ENCODE results near the gene LRRC18. TPM values are rescaled to one million over a fixed set of nuclear protein-coding genes. Genes with fewer than 3 reads are reported as not detected.

LRRC18 gene
- total and polyA plus RNA-seq, 2 of the 13 experiments (the other 11 are each of a cell fraction or from before 2014, with no cell fraction given): not detected

- TF ChIP-seq ZNF407 (CRISPR knock-in tag; IDR thresholded peaks at IDR 0.05; ENCODE audit: not compliant biosample characterization): no peak
Measured at GRCh38 chr10:48903151-48903550, 36.5 kb downstream of the LRRC18 start (continued).

GRCh38 chr10:48902096-48902495 lies 37.5 kb downstream of the LRRC18 start:
- no peak overlapping the region for H2AFZ ChIP-seq (ENCODE audit: low read length)
- CTCF ChIA-PET (ENCODE audit: low intra/inter-chr PET ratio, low total read pairs): no interaction called here
- no peak overlapping the region for H3K4me3 ChIP-seq (replicated peaks in 1 of 3; ENCODE audit: insufficient read depth in 1 of 3, low read depth in 2 of 3, low read length in 3 of 3)
- H4K20me1 ChIP-seq (ENCODE audit: insufficient read depth, low read length): no peaks in the 10 kb centered on the region
- H3K9me3 ChIP-seq (ENCODE audit: low read length): no peaks in the 10 kb centered on the region
- POLR2A ChIA-PET: no interaction called here
- ATAC-seq: no peak
- no peak for TF ChIP-seq YEATS4 (CRISPR knock-in tag; IDR thresholded peaks at IDR 0.05; ENCODE audit: borderline replicate concordance)
- TF ChIP-seq ZC3H13 (CRISPR knock-in tag; IDR thresholded peaks at IDR 0.05): no peak
- no peak for TF ChIP-seq ZNF788 (CRISPR knock-in tag; IDR thresholded peaks at IDR 0.05; ENCODE audit: borderline replicate concordance)
- TF ChIP-seq ZNF207 (IDR thresholded peaks at IDR 0.05; ENCODE audit: borderline replicate concordance): no peak
- TF ChIP-seq SIX4 (CRISPR knock-in tag; IDR thresholded peaks at IDR 0.05): no peak
- no peak for TF ChIP-seq TOE1 (CRISPR knock-in tag; IDR thresholded peaks at IDR 0.05)
- no peak for TF ChIP-seq ZBTB26 (CRISPR knock-in tag; IDR thresholded peaks at IDR 0.05; ENCODE audit: borderline replicate concordance)
- H3K79me2 ChIP-seq (ENCODE audit: insufficient read depth, low read length): no peaks in the 10 kb centered on the region
- 7% methylated on average over 6 of the region's 7 CpGs for WGBS (ENCODE audit: low lambda C conversion rate)
- no peak for DNase-seq (ENCODE audit: low spot score)
- H3K4me1 ChIP-seq (ENCODE audit: insufficient read depth, low read length): no peaks in the 10 kb centered on the region
- no peak overlapping the region for H3K27ac ChIP-seq (ENCODE audit: extremely low read length, insufficient read depth, low read length)
- BruUV-seq (replicated peaks): no TSS peak
- in situ Hi-C loops (cut with HindIII; ENCODE audit: extremely low pct_ligation_motif_present, low pct_unique_long_range_greater_than_20kb): no loop called here
- H3K4me2 ChIP-seq (ENCODE audit: low read depth, low read length): no peak overlapping the region
- peaks cover 1 to 5% of the 10 kb centered on the region in 2 experiments; a peak in 2 of 5 replicates for H3K27me3 ChIP-seq (ENCODE audit: control insufficient read depth in 1 of 2, insufficient read depth in 2 of 2, low read length in 2 of 2)
- no peak for FAIRE-seq
- no peak overlapping the region for H3K9ac ChIP-seq (ENCODE audit: insufficient read depth, low read depth, low read length)
- intact Hi-C loops (cut with micrococcal nuclease; ENCODE audit: unreplicated experiment): no loop called here
- H3K36me3 ChIP-seq (replicated peaks in 1 of 2; ENCODE audit: control insufficient read depth in 1 of 2, insufficient read depth in 2 of 2, low read length in 2 of 2): no peaks in the 10 kb centered on the region
